ENCODE data around the gene SASH1.

DNA sequence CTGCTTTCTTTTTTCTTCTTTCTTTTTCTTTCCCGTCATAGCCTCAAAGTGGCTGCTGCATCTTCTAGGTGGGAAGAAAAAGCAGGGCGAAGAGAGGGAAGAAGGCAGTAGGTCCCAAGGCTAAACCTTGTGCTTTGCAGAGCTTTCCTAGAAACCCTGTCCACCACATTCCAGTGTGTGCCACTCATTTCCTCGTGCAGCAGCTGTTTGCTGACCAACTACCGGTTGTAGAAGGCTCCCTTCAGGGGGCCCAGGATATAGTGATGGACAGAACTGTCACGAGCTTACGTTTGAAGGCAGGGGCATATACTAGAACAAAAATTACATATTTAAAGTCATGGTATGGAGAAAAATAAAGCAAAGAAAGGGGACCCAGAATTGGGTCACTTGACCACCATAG is 103.0 kb downstream of the SASH1 start:
- TF ChIP-seq GATA2 (IDR thresholded peaks at IDR 0.05; ENCODE audit: low read depth, low read length) (no peak), GATA3 (IDR thresholded peaks at IDR 0.05; ENCODE audit: low read depth, low read length) (no peak)

Data from SH-SY5Y (cell line).